Measurements from ENCODE around the gene KCNF1.

DNA sequence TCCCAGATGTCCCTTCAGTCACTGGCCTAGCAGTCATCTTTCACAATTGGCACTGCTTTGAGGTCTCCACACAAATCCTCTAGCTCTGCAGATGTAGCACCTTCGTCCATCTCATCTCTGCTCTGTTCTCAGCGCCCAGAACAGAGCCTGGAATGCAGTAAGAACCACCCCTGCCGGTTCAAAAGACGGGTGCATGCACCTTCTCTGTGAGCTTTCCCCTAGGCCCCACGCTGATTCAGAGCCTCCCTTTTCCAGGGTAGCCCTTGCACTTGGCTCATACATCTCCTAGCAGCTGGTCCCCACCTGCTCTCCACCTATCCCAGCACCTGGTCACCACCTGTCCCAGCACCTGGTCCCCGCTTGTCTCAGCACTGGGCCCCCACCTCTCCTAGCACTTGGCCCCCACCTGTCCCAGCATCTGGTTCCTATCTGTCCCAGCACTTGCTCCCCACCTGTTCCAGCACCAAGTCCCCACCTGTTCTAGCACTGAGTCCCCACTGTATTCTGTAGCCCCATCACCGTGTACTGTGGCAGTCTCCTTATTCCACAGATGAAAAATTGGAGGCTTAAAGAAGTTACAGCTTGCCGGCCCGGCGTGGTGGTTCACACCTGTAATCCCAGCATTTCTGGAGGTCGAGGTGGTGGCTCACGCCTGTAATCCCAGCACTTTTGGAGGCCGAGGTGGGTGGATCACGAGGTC, 4.7 kb upstream of the KCNF1 start:
- TF ChIP-seq, protein P1, sequence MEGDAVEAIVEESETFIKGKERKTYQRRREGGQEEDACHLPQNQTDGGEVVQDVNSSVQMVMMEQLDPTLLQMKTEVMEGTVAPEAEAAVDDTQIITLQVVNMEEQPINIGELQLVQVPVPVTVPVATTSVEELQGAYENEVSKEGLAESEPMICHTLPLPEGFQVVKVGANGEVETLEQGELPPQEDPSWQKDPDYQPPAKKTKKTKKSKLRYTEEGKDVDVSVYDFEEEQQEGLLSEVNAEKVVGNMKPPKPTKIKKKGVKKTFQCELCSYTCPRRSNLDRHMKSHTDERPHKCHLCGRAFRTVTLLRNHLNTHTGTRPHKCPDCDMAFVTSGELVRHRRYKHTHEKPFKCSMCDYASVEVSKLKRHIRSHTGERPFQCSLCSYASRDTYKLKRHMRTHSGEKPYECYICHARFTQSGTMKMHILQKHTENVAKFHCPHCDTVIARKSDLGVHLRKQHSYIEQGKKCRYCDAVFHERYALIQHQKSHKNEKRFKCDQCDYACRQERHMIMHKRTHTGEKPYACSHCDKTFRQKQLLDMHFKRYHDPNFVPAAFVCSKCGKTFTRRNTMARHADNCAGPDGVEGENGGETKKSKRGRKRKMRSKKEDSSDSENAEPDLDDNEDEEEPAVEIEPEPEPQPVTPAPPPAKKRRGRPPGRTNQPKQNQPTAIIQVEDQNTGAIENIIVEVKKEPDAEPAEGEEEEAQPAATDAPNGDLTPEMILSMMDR (IDR thresholded peaks at IDR 0.05): no peak
- TF ChIP-seq POLR2A (IDR thresholded peaks at IDR 0.05): no peak

All from tibial nerve (tissue), 3 donors.